ENCODE measurements around the gene RAD50. TPM values are rescaled to one million over a fixed set of nuclear protein-coding genes. Genes with fewer than 3 reads are reported as not detected.

RAD50 gene
- total RNA-seq, 2 experiments from 2014 or later = 39.1 to 42.4 TPM

GRCh38 chr5:132664696-132665209 is 108.0 kb downstream of the RAD50 start:
- intact Hi-C loops (cut with micrococcal nuclease) = no loop called here
- no peak overlapping the region for H3K4me3 Mint-ChIP-seq
- no peak for DNase-seq
- H3K9me3 Mint-ChIP-seq = no peaks in the 10 kb centered on the region
- no peak overlapping the region for H3K27ac Mint-ChIP-seq
- peaks cover 13% of the 10 kb centered on the region for H3K4me1 Mint-ChIP-seq (ENCODE audit: low read depth)
- no peaks in the 10 kb centered on the region for H3K27me3 Mint-ChIP-seq (ENCODE audit: low read depth)
- no peaks in the 10 kb centered on the region for H3K36me3 Mint-ChIP-seq (ENCODE audit: low read depth)
- CTCF ChIA-PET = no interaction called here

- Mint-ChIP-seq H3K4me1 (ENCODE audit: low read depth) (peaks cover 13% of the 10 kb centered on the region), H3K36me3 (ENCODE audit: low read depth) (no peaks in the 10 kb centered on the region), H3K27me3 (ENCODE audit: low read depth) (no peaks in the 10 kb centered on the region), H3K9me3 (no peaks in the 10 kb centered on the region), H3K4me3 (no peak overlapping the region), H3K27ac (no peak overlapping the region)
- no peak for DNase-seq
- intact Hi-C loops (cut with micrococcal nuclease) = no loop called here
- CTCF ChIA-PET = no interaction called here
Observed at GRCh38 chr5:132665574-132666080, 108.8 kb downstream of the RAD50 start.

- Mint-ChIP-seq H3K27ac (no peak overlapping the region), H3K9me3 (no peaks in the 10 kb centered on the region), H3K36me3 (ENCODE audit: low read depth) (no peaks in the 10 kb centered on the region), H3K4me3 (no peak overlapping the region), H3K4me1 (ENCODE audit: low read depth) (peaks cover 13% of the 10 kb centered on the region), H3K27me3 (ENCODE audit: low read depth) (no peaks in the 10 kb centered on the region)
- CTCF ChIA-PET = no interaction called here
- DNase-seq = no peak
- intact Hi-C loops (cut with micrococcal nuclease) = no loop called here
Observed at GRCh38 chr5:132666310-132667123, 109.7 kb downstream of the RAD50 start.

- no peaks in the 10 kb centered on the region for H3K9me3 Mint-ChIP-seq
- H3K27me3 Mint-ChIP-seq (ENCODE audit: low read depth) = no peaks in the 10 kb centered on the region
- peaks cover 13% of the 10 kb centered on the region for H3K4me1 Mint-ChIP-seq (ENCODE audit: low read depth)
- intact Hi-C loops (cut with micrococcal nuclease) = no loop called here
- no peak overlapping the region for H3K4me3 Mint-ChIP-seq
- H3K27ac Mint-ChIP-seq = no peak overlapping the region
- CTCF ChIA-PET = no interaction called here
- DNase-seq = no peak
- H3K36me3 Mint-ChIP-seq (ENCODE audit: low read depth) = no peaks in the 10 kb centered on the region
Observed at GRCh38 chr5:132667309-132667708, 110.5 kb downstream of the RAD50 start.

GRCh38 chr5:132667761-132668705 is 111.3 kb downstream of the RAD50 start:
- intact Hi-C loops (cut with micrococcal nuclease) = no loop called here

GRCh38 chr5:132668706-132669454 is 112.1 kb downstream of the RAD50 start:
- no peak for DNase-seq
- CTCF ChIA-PET = no interaction called here
- no peaks in the 10 kb centered on the region for H3K27me3 Mint-ChIP-seq (ENCODE audit: low read depth)
- H3K4me3 Mint-ChIP-seq = no peak overlapping the region
- H3K36me3 Mint-ChIP-seq (ENCODE audit: low read depth) = no peaks in the 10 kb centered on the region
- no peaks in the 10 kb centered on the region for H3K9me3 Mint-ChIP-seq
- H3K27ac Mint-ChIP-seq = no peak overlapping the region
- H3K4me1 Mint-ChIP-seq (ENCODE audit: low read depth) = peaks cover 4% of the 10 kb centered on the region
- intact Hi-C loops (cut with micrococcal nuclease) = no loop called here

More at GRCh38 chr5:132667761-132668705, 111.3 kb downstream of the RAD50 start:
- Mint-ChIP-seq H3K4me1 (ENCODE audit: low read depth) (peaks cover 11% of the 10 kb centered on the region), H3K27ac (no peak overlapping the region), H3K36me3 (ENCODE audit: low read depth) (no peaks in the 10 kb centered on the region), H3K4me3 (no peak overlapping the region), H3K9me3 (no peaks in the 10 kb centered on the region), H3K27me3 (ENCODE audit: low read depth) (no peaks in the 10 kb centered on the region)
- no peak for DNase-seq
- CTCF ChIA-PET = no interaction called here

GRCh38 chr5:132669455-132669820 is 112.7 kb downstream of the RAD50 start:
- H3K36me3 Mint-ChIP-seq (ENCODE audit: low read depth) = no peaks in the 10 kb centered on the region
- CTCF ChIA-PET = no interaction called here
- H3K27me3 Mint-ChIP-seq (ENCODE audit: low read depth) = no peaks in the 10 kb centered on the region
- H3K4me3 Mint-ChIP-seq = no peak overlapping the region
- no peaks in the 10 kb centered on the region for H3K9me3 Mint-ChIP-seq
- no peak overlapping the region for H3K27ac Mint-ChIP-seq
- DNase-seq = no peak
- H3K4me1 Mint-ChIP-seq (ENCODE audit: low read depth) = peaks cover 3% of the 10 kb centered on the region
- intact Hi-C loops (cut with micrococcal nuclease) = no loop called here

GRCh38 chr5:132669966-132670882 is 113.4 kb downstream of the RAD50 start:
- H3K36me3 Mint-ChIP-seq (ENCODE audit: low read depth) = no peaks in the 10 kb centered on the region
- H3K4me1 Mint-ChIP-seq (ENCODE audit: low read depth) = peaks cover 3% of the 10 kb centered on the region
- CTCF ChIA-PET = no interaction called here
- no peak overlapping the region for H3K27ac Mint-ChIP-seq
- no peak for DNase-seq
- no peak overlapping the region for H3K4me3 Mint-ChIP-seq
- intact Hi-C loops (cut with micrococcal nuclease) = no loop called here
- no peaks in the 10 kb centered on the region for H3K27me3 Mint-ChIP-seq (ENCODE audit: low read depth)
- no peaks in the 10 kb centered on the region for H3K9me3 Mint-ChIP-seq

GRCh38 chr5:132671000-132671399 is 114.2 kb downstream of the RAD50 start:
- no peak for DNase-seq
- Mint-ChIP-seq H3K27me3 (ENCODE audit: low read depth) (no peaks in the 10 kb centered on the region), H3K27ac (no peak overlapping the region), H3K36me3 (ENCODE audit: low read depth) (no peaks in the 10 kb centered on the region), H3K4me1 (ENCODE audit: low read depth) (peaks cover 3% of the 10 kb centered on the region), H3K4me3 (no peak overlapping the region), H3K9me3 (no peaks in the 10 kb centered on the region)
- intact Hi-C loops (cut with micrococcal nuclease) = no loop called here
- CTCF ChIA-PET = no interaction called here

GRCh38 chr5:132673488-132673887 is 116.7 kb downstream of the RAD50 start:
- H3K9me3 Mint-ChIP-seq = no peaks in the 10 kb centered on the region
- H3K4me1 Mint-ChIP-seq (ENCODE audit: low read depth) = peaks cover 3% of the 10 kb centered on the region
- intact Hi-C loops (cut with micrococcal nuclease) = no loop called here
- no peaks in the 10 kb centered on the region for H3K36me3 Mint-ChIP-seq (ENCODE audit: low read depth)
- H3K4me3 Mint-ChIP-seq = no peak overlapping the region
- DNase-seq = no peak
- no peaks in the 10 kb centered on the region for H3K27me3 Mint-ChIP-seq (ENCODE audit: low read depth)
- H3K27ac Mint-ChIP-seq = no peak overlapping the region
- CTCF ChIA-PET = interaction anchor here (0.9 kb wide), 1 partner anchor 146 kb away, joined by 3 read pairs; no protein-coding TSS in a partner anchor

GRCh38 chr5:132673939-132674630 is 117.3 kb downstream of the RAD50 start, which contains the start of gene IL4:
Gene IL4 (plus strand): TSS chr5:132673989. CDS start chr5:132674051, 62 bp downstream.
- no peak within 1 kb of the TSS for H3K4me3 Mint-ChIP-seq
- H3K36me3 Mint-ChIP-seq (ENCODE audit: low read depth) = no peaks in the 10 kb centered on the region
- H3K27me3 Mint-ChIP-seq (ENCODE audit: low read depth) = no peaks in the 10 kb centered on the region
- no peaks in the 10 kb centered on the region for H3K9me3 Mint-ChIP-seq
- peaks cover 3% of the 10 kb centered on the region for H3K4me1 Mint-ChIP-seq (ENCODE audit: low read depth)
- no peak within 1 kb of the TSS for H3K27ac Mint-ChIP-seq
- DNase-seq = no peak
- intact Hi-C loops (cut with micrococcal nuclease) = no loop called here
- CTCF ChIA-PET = interaction anchor here (0.7 kb wide), 1 partner anchor 34 kb away, joined by 3 read pairs; no protein-coding TSS in a partner anchor

All from activated naive CD4-positive, alpha-beta T cell treated with anti-CD3 and anti-CD28 coated beads for 36 hours (primary cell).